ENCODE measurements around the gene UBALD1. TPM values are rescaled to one million over a fixed set of nuclear protein-coding genes. Genes with fewer than 3 reads are reported as not detected.

Gene UBALD1
- total and polyA plus RNA-seq, 9 donors = 0.43 to 39.5 (median 21.4) TPM

- Histone ChIP-seq H3K4me3 (no peak overlapping the region), H3K27me3 (no peaks in the 10 kb centered on the region), H3K36me3 (no peaks in the 10 kb centered on the region), H3K9me3 (no peaks in the 10 kb centered on the region), H3K27ac (no peak overlapping the region), H3K4me1 (ENCODE audit: insufficient read depth) (no peaks in the 10 kb centered on the region)
- TF ChIP-seq POLR2A (IDR thresholded peaks at IDR 0.05) (no peak), CTCF (IDR thresholded peaks at IDR 0.05) (no peak), EP300 (IDR thresholded peaks at IDR 0.05) (no peak)
- DNase-seq = no peak
- whole genome bisulfite sequencing, 3 donors = 86 to 94% (median 87%) methylated on average over 16 to 19 of the region's 19 CpGs
- intact Hi-C loops (cut with DNase I) = no loop called here
Measured at GRCh38 chr16:4640572-4641305, 26.1 kb upstream of the UBALD1 start.

DNA sequence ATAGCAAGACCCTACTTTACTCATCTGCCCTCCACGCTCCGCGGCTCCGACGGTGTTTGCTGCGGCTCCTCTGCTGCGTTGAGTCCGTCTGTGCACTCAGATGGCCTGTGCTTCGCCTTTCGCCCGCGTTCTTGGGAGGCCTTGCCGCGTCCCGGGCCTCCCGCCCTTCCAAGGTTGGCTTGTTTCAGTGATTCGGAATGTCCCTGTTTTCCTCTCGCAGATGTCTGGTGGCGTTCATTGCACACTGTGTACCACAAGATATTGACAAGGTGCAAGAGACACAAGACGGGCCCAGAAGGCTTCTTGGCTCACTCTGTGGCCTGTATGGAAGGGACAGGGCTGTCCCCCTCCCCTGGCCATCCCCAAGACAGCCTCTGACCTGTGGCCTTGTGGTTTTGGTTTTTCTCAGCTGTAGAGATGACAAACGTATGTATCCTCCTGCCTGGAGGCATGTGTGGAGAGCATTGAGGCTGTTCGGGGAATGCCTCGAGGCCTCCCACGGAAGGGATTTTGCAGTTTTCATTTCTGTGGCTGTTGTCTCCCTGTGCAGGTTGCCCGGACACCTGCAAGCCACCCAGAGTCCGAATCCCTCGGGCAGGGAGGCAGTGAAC lies 25.3 kb upstream of the UBALD1 start:
- DNase-seq = no peak
- intact Hi-C loops (cut with DNase I) = no loop called here

DNA sequence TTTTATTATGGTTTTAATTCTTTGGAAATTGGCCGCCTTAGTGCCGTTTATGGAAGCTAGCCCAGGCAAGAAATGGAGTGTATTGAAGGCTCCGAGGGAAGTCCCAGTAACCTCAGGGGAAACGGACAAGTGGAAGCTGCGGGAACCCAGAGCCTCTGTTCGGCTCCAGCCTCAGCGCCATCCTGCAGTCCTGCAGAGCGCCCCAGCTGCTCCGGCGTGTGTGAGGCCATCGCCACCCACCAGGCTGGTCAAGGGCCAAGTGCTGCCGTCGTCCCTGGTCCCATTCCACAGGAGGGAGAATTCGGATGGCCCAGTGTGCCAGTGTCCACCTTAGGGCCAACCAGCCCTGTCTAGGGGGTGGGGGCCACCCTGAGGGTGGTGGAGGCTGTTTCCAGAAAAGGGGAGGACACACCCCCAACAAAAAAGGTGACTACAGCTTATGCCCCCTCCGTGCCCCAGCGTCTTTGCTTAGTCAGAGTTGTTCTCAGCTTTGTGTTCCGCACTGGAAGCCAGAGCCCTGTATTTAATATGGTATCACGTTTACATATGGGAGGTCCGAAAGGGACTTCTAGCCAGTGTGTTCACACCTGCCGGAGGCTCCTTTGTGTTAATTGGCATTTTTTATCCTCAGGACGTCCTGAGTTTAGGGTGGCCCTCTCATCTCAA lies 22.9 kb upstream of the UBALD1 start:
- H3K27ac ChIP-seq = no peak overlapping the region
- no peaks in the 10 kb centered on the region for H3K36me3 ChIP-seq
- no peak for DNase-seq
- no peak for TF ChIP-seq EP300 (IDR thresholded peaks at IDR 0.05)
- no peak for TF ChIP-seq CTCF (IDR thresholded peaks at IDR 0.05)
- TF ChIP-seq POLR2A (IDR thresholded peaks at IDR 0.05) = no peak
- H3K27me3 ChIP-seq = no peaks in the 10 kb centered on the region
- no peaks in the 10 kb centered on the region for H3K4me1 ChIP-seq (ENCODE audit: insufficient read depth)
- intact Hi-C loops (cut with DNase I) = no loop called here
- no peaks in the 10 kb centered on the region for H3K9me3 ChIP-seq
- 53 to 68% (median 61%) methylated on average over 21 of the region's 21 CpGs for WGBS, 3 donors
- H3K4me3 ChIP-seq = no peak overlapping the region

More for the DNA sequence above, 25.3 kb upstream of the UBALD1 start:
- Histone ChIP-seq H3K27ac (no peak overlapping the region), H3K27me3 (no peaks in the 10 kb centered on the region), H3K36me3 (no peaks in the 10 kb centered on the region), H3K4me3 (no peak overlapping the region), H3K4me1 (ENCODE audit: insufficient read depth) (no peaks in the 10 kb centered on the region), H3K9me3 (no peaks in the 10 kb centered on the region)
- 83 to 89% (median 85%) methylated on average over 27 of the region's 27 CpGs for WGBS, 3 donors
- no peak for TF ChIP-seq EP300 (IDR thresholded peaks at IDR 0.05)
- no peak for TF ChIP-seq POLR2A (IDR thresholded peaks at IDR 0.05)
- no peak for TF ChIP-seq CTCF (IDR thresholded peaks at IDR 0.05)

DNA sequence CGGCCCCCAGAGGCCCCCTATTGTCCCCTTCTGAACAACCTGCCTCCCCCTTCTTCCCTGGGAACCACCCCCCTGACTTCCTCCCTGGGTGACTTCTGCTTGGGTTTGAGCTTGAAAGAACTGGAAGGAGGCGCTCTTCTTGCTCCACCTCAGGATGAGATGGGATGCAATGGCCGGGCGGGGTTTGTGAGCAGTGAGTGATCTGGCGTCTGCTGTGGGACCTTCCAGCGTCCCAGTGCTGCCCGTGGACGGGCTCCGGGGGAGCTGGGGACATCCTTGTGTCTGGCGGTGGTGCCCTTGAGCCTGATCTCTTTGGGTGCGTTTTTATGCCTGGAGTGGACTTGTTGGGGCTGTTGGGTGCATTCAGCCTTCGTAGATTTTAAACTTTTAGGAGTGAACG lies 21.5 kb upstream of the UBALD1 start:
- Histone ChIP-seq H3K27me3 (no peaks in the 10 kb centered on the region), H3K4me1 (ENCODE audit: insufficient read depth) (no peaks in the 10 kb centered on the region), H3K27ac (no peak overlapping the region), H3K36me3 (no peaks in the 10 kb centered on the region), H3K4me3 (no peak overlapping the region), H3K9me3 (no peaks in the 10 kb centered on the region)
- WGBS, 3 donors = 89 to 94% (median 90%) methylated on average over 13 of the region's 13 CpGs
- intact Hi-C loops (cut with DNase I) = no loop called here
- DNase-seq = no peak
- TF ChIP-seq POLR2A (IDR thresholded peaks at IDR 0.05) = no peak
- no peak for TF ChIP-seq CTCF (IDR thresholded peaks at IDR 0.05)
- TF ChIP-seq EP300 (IDR thresholded peaks at IDR 0.05) = no peak
